Peyer's patch (tissue), 4 donors: ENCODE data around the gene KLHL13.

Experiments used
- POLR2A ChIP-seq, 2 donors: fragments of 450-650 bp; IDR thresholded peaks; one replicate each; pipeline ENCODE4 v1.5.1; 2017; ENCODE audit warnings: antibody characterized with exemption in 2 of 2, mild to moderate bottlenecking in 2 of 2, moderate library complexity in 2 of 2
- TF ChIP-seq, protein P1 (sequence below), 6 experiments: fragments of 450-650 bp in 4 of 6; fragments of 200-600 bp in 2 of 6; sonication (generic) in 1 of 6; IDR thresholded peaks; one replicate each; pipeline ENCODE4 v1.5.1; 2017 to 2019; ENCODE audit warnings: antibody characterized with exemption in 6 of 6, mild to moderate bottlenecking in 3 of 6, moderate library complexity in 1 of 6

GRCh38 chrX:118115953-118116712 is 477 bp downstream of the KLHL13 start:
- no peak for TF ChIP-seq POLR2A (IDR thresholded peaks at IDR 0.05)
- TF ChIP-seq, protein P1, sequence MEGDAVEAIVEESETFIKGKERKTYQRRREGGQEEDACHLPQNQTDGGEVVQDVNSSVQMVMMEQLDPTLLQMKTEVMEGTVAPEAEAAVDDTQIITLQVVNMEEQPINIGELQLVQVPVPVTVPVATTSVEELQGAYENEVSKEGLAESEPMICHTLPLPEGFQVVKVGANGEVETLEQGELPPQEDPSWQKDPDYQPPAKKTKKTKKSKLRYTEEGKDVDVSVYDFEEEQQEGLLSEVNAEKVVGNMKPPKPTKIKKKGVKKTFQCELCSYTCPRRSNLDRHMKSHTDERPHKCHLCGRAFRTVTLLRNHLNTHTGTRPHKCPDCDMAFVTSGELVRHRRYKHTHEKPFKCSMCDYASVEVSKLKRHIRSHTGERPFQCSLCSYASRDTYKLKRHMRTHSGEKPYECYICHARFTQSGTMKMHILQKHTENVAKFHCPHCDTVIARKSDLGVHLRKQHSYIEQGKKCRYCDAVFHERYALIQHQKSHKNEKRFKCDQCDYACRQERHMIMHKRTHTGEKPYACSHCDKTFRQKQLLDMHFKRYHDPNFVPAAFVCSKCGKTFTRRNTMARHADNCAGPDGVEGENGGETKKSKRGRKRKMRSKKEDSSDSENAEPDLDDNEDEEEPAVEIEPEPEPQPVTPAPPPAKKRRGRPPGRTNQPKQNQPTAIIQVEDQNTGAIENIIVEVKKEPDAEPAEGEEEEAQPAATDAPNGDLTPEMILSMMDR (IDR thresholded peaks at IDR 0.05), result no peak
